Measurements from ENCODE around the gene ZFP3. TPM values are rescaled to one million over a fixed set of nuclear protein-coding genes. Genes with fewer than 3 reads are reported as not detected.
"Not testable (repeated sequence)": the region's sequence is repeated elsewhere in the genome, so short reads cannot be mapped to it uniquely, and the experiment has no call there.

ZFP3 gene
- polyA plus RNA-seq, 4 donors, result 11.9 to 16.8 (median 15.7) TPM

GRCh38 chr17:5075472-5075871 lies 2.8 kb upstream of the ZFP3 start:
- DNase-seq (ENCODE audit: low read depth in 4 of 4, low spot score in 3 of 4), result not testable (repeated sequence)

- not testable (repeated sequence) for DNase-seq (ENCODE audit: low read depth in 4 of 4, low spot score in 3 of 4)
Observed at GRCh38 chr17:5077275-5077674, 992 bp upstream of the ZFP3 start.

GRCh38 chr17:5077781-5078105 lies 524 bp upstream of the ZFP3 start:
- no peak for DNase-seq (ENCODE audit: low read depth in 4 of 4, low spot score in 3 of 4)

- no peak for DNase-seq (ENCODE audit: low read depth in 4 of 4, low spot score in 3 of 4)
Observed at GRCh38 chr17:5080591-5080990, 2.3 kb downstream of the ZFP3 start.

- no peak for DNase-seq (ENCODE audit: low read depth in 4 of 4, low spot score in 3 of 4)
Observed at GRCh38 chr17:5092218-5093010, 14.1 kb downstream of the ZFP3 start.

GRCh38 chr17:5096731-5097100 lies 18.4 kb downstream of the ZFP3 start:
- no peak for DNase-seq (ENCODE audit: low read depth in 4 of 4, low spot score in 3 of 4)

GRCh38 chr17:5097101-5097834 lies 19.0 kb downstream of the ZFP3 start:
- peak in 2 of 4 donors; percentile 60 to 75 for DNase-seq (ENCODE audit: low read depth in 4 of 4, low spot score in 3 of 4)

GRCh38 chr17:5099271-5099670 lies 21.0 kb downstream of the ZFP3 start:
- DNase-seq (ENCODE audit: low read depth in 4 of 4, low spot score in 3 of 4), result no peak

GRCh38 chr17:5100832-5101231 lies 22.6 kb downstream of the ZFP3 start:
- DNase-seq (ENCODE audit: low read depth in 4 of 4, low spot score in 3 of 4), result no peak

GRCh38 chr17:5110816-5111215 lies 32.5 kb downstream of the ZFP3 start:
- no peak for DNase-seq (ENCODE audit: low read depth in 4 of 4, low spot score in 3 of 4)

- DNase-seq (ENCODE audit: low read depth in 4 of 4, low spot score in 3 of 4), result peak; percentile 88 to 93 (median 90)
Observed at GRCh38 chr17:5111402-5112204, 33.3 kb downstream of the ZFP3 start, which contains the start of gene ZNF232. TSS of gene ZNF232 (minus strand) at chr17:5111878. CDS start at chr17:5111822, 56 bp downstream.

GRCh38 chr17:5115673-5116651 lies 37.7 kb downstream of the ZFP3 start, which contains the start of gene USP6:
TSS of gene USP6 (plus strand) at chr17:5116032. CDS start at chr17:5130368, 14,336 bp downstream.
- peak in 1 of 4 donors; percentile 63 for DNase-seq (ENCODE audit: low read depth in 4 of 4, low spot score in 3 of 4)

GRCh38 chr17:5118219-5118618 lies 40.0 kb downstream of the ZFP3 start:
- no peak for DNase-seq (ENCODE audit: low read depth in 4 of 4, low spot score in 3 of 4)

GRCh38 chr17:5120036-5120435 lies 41.8 kb downstream of the ZFP3 start:
- DNase-seq (ENCODE audit: low read depth in 4 of 4, low spot score in 3 of 4), result no peak

GRCh38 chr17:5120436-5121185 lies 42.3 kb downstream of the ZFP3 start:
- not testable (repeated sequence) for DNase-seq (ENCODE audit: low read depth in 4 of 4, low spot score in 3 of 4)

- DNase-seq (ENCODE audit: low read depth in 4 of 4, low spot score in 3 of 4), result no peak
Observed at GRCh38 chr17:5121186-5121841, 43.0 kb downstream of the ZFP3 start.

- DNase-seq (ENCODE audit: low read depth in 4 of 4, low spot score in 3 of 4), result not testable (repeated sequence)
Observed at GRCh38 chr17:5122056-5122455, 43.8 kb downstream of the ZFP3 start.

GRCh38 chr17:5122586-5123342 lies 44.5 kb downstream of the ZFP3 start:
- DNase-seq (ENCODE audit: low read depth in 4 of 4, low spot score in 3 of 4), result peak in 1 of 4 donors; percentile 12
